Measurements from ENCODE around the gene GGT7.
"Not testable (repeated sequence)": the region's sequence is repeated elsewhere in the genome, so short reads cannot be mapped to it uniquely, and the experiment has no call there.

The GGT7 gene, protein sequence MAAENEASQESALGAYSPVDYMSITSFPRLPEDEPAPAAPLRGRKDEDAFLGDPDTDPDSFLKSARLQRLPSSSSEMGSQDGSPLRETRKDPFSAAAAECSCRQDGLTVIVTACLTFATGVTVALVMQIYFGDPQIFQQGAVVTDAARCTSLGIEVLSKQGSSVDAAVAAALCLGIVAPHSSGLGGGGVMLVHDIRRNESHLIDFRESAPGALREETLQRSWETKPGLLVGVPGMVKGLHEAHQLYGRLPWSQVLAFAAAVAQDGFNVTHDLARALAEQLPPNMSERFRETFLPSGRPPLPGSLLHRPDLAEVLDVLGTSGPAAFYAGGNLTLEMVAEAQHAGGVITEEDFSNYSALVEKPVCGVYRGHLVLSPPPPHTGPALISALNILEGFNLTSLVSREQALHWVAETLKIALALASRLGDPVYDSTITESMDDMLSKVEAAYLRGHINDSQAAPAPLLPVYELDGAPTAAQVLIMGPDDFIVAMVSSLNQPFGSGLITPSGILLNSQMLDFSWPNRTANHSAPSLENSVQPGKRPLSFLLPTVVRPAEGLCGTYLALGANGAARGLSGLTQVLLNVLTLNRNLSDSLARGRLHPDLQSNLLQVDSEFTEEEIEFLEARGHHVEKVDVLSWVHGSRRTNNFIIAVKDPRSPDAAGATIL

DNA sequence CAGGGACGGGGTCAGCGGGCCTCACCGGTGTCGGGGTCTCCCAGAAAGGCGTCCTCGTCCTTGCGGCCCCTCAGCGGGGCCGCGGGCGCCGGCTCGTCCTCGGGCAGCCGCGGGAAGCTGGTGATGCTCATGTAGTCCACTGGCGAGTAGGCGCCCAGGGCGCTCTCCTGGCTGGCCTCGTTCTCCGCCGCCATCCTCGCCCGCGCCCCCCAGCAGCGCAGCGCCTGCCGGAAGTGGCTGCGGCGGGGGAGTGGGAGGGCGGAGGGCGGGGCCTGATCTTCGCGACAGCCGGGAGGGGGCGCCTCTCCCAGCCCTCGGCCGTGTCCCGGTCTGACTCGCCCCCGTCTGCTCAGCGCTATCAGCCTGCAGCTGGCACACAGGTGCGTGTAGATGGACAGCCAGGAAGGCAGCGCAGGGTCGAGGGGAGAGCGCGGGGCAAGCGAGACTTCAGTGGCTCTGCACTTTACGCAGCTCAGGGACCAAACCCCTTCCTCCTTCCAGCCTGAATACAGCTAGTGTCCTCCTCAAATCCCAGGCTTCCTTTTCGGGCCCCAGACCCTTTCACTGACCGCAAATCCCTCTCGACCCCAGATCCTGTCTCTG is at the start of gene GGT7:
Gene GGT7 (minus strand): TSS at position 235 of the 603 bp plus-strand sequence. CDS start 41 bp downstream, at position 194.
- DNase-seq (ENCODE audit: low spot score) = peak; percentile 85

DNA sequence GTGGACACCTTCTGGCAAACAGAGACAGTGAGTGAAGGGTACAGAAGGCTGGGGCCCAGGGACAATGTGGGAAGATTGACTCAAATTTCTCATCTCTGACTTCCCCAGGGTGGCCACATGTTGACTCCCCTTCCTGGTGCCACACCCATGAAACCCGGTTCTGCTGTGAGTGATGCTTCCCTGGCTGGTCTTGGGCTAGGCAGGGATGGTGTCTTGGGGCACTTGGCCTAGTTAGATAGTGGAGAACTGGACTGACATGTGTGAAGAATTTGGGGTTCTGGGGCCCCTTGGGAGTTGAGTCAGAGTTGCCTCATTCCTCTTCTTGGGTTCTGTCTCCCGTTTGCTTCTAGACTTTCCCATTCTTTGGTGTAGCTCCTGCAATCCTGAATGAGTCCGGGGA is 48.8 kb upstream of the GGT7 start:
- DNase-seq (ENCODE audit: low spot score) = no peak

DNA sequence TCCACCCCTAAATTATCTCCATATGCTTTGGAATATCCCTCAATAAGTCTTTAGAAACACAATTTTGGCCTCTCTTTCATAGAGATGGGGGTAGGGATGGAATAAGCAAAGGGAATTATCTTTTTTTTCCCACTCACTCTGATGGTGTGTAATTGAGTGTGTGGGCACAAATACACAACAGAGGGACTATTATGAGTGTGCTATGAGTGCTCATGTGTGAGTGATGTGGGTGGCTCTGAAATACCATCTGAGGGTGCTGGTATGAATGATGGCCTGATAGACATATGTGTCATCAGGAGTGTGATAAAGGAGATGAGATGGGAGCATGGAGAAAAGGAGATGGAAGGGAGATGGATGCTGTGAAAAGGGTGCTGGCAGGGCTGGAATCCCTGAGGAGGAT is 47.4 kb upstream of the GGT7 start:
- no peak for DNase-seq (ENCODE audit: low spot score)

DNA sequence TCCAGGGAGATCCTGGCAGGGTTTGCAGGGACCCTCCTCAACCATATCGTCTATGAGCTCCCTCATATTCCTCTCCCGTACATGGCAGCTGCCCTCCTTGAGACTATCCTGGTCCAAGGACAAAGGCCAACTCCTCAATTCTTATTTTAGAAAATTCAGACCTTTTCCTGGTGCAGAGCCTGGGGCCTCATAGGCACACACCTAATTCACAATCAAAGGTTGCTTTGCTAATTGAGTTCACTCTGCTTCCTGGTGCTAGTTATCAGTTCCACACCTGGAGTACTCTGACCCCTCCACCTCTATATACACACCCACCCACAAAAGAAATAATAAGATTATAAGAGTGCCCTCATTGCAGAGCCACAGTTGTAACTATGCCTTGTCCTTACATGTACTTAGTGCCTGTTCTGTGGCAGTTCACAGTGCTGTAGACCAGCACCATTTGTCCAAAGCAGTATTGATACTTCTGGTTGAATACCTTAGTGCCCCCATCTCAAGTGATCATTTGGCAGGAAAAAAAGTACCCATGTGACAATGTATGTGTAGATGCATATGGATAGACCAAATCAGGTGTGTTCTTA is 44.2 kb upstream of the GGT7 start:
- no peak for DNase-seq (ENCODE audit: low spot score)

DNA sequence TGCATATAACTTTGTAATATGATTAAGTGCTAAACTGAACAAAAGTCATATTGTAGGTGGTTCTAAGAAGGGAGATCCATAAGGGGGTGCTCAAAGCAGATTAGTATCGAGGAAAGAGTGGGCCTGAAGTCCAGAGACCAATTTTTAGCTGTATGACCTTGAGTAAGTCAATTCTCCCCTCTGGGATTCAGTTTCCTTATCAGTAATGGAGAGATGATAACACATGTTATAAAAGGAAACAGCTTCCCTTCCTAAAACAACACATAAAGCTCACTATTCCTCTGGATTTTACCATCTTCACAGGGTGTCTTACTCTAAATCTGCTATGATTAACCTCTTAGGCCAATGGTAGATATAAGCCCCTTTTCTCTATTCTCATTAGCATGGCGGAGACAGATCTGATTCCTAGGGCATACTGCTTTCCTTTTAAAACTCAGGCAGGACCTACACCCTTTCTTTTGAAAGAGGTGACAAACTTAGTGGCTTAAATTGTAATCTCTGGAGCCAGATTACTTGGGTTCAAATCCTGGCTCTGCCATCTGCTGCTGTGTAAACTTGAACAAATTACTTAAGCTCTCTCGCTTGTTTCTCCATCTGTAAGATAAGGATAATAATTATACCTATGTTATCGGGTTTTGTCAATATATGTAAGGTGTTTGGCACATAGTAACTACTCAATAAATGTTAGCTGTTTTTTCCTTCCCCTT is 43.2 kb upstream of the GGT7 start:
- DNase-seq (ENCODE audit: low spot score) = no peak

DNA sequence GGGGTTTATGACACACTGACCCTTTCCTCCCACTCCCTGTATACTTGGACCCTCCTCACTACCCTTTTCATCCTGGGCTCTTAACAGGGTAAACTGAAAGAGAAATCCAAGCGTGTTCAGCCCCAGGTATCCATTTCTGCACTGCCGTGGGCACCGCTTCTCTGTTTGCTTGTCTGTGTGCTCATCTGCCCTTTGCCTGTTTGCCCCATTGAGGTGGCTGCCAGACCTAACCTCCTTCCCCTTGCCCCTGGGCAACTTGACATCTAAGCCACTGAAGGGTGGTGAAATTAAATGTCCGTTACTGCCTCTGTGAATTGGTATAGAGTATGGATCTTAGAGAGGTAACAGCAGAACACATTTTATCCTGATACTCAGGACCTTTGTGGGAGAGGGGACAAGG is 42.5 kb upstream of the GGT7 start:
- DNase-seq (ENCODE audit: low spot score) = no peak

DNA sequence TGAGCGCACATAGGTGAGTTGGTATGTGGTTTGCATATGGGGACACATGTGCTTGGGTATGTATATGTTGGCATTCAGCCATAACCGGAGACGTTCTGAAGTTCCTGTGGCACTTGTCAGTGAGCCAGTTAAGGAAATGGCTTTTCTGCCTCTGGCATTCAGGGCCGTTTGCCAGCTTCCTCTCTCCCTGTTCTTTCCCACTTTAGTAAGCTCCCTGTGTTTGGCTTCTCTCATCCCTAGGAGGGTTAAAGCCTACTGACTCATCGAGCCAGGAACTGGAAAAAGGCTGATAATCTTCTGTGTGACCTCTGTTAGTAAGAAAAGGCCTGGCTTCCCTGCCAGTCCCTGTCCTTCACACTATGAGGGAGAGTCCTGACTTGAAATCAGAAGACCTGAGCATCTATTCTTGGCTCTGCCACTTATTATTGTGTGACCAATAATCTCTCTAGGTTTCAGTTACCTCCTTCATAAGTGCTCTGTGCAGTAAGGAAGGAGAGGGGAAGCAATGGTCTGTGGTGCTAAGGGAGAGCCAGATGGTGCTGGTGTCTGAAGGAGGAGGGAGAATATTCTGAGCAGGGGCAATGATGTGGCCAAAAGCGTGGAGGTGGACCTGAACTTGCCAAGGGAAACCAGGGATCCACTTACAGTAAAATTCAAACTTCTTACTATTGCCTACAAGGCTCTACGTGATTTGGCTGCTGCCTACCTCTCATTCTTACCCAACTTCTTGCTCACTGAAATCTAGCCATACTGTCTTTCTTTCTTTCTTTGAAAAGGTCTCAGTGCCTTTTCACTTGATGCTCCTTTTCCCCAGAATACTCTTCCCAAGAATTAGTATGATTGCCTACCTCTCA is 35.2 kb upstream of the GGT7 start:
- no peak for DNase-seq (ENCODE audit: low spot score)

DNA sequence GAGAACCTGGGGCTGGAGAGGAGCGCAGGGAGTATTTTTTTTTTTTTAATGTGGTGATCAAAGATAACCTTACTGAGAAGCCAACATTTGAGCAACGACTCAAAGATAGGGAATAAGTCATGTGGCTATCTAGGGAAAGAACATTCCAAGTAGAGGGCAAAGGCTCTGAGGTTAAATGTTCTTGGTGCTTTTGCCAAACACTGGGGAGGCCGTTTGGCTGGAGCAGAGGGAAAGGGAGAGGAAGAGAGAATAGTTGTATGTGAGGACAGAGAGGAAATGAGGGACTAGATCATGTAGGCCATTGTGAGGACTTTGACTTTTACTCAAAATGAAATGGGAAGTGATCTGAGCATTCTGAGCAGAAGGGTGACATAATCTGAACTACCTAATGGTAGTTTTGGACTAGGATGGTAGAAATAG is 31.6 kb upstream of the GGT7 start:
- DNase-seq (ENCODE audit: low spot score) = no peak

DNA sequence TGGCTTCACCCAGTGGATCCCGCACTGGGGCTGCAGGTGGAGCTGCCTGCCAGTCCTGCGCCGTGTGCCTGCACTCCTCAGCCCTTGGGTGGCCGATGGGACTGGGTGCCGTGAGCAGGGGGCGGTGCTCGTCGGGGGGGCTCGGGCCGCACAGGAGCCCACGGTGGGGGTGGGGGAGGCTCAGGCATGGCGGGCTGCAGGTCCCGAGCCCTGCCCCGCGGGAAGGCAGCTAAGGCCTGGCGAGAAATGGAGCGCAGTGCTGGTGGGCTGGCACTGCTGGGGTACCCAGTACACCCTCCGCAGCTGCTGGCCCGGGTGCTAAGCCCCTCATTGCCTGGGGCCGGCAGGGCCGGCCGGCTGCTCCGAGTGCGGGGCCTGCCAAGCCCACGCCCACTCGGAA is 26.1 kb upstream of the GGT7 start:
- DNase-seq (ENCODE audit: low spot score) = not testable (repeated sequence)

DNA sequence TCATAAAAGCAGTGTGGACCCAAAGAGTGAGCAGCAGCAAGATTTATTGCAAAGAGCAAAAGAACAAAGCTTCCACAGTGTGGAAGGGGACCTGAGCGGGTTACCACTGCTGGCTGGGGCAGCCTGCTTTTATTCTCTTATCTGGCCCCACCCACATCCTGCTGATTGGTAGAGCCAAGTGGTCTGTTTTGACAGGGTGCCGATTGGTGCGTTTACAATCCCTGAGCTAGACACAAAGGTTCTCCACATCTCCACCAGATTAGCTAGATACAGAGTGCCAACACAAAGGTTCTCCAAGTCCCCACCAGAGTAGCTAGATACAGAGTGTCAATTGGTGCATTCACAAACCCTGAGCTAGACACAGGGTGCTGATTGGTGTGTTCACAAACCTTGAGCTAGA is 25.5 kb upstream of the GGT7 start:
- DNase-seq (ENCODE audit: low spot score) = not testable (repeated sequence)

DNA sequence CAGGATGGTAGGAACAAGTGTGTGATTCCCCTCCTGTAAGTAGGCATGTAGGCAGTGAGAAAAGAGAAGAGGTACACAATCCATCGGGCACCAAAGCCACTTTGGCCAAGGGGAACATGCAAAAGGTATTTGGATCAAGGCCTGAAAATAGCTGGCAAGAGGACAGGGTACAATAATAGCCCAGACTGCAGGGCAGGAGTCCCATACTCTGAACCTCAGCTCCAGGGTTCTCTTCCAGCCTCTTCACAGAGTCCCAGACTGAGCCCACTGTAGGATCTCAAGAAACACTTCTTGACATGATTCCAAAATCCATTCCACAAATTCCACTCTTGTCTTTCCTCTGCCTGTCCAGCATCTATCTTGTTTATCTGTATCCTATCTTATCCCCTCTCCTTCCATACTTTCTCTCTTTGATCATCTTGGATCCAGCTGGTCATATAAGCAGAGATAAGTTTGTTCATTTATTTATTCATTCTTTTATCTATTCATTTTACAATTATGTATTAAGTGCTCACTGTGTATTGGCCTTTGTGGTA is 23.5 kb upstream of the GGT7 start:
- no peak for DNase-seq (ENCODE audit: low spot score)

DNA sequence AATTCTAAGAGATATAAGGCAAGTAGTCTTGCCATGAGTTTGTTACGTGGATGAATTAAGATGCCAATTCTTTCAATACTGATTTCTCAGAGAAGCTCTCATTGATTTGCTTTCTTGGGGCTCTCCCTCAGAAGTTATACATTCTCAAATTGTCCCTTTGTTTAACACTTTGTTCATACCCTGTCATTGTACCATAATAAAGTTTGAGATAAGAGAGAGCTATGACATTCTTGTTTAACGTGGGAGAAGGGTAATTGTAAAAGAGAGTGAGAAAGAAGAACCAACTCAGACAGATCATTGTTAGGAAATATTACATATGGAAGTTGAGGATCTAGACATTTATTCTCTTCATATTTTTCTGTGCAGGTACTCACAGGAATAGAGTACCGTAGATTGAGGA is 22.8 kb upstream of the GGT7 start:
- no peak for DNase-seq (ENCODE audit: low spot score)

DNA sequence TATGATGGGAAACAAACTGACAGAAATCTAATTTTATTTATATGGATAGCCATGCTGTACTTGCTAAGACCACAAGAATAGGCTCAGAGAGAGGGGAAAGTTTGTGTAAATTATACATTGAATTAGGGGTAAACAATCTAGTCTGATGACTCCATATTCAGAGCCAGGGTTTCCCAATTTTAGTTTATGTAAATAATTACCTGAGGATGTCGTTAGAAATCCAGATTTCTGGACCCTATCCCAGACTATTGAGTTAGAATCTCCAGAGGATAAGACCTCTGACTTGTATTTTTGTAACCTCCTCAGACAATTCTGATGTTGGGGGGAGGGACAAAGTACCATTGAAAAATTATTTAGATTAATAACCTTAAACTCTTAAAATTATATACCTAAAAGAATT is 22.1 kb upstream of the GGT7 start:
- DNase-seq (ENCODE audit: low spot score) = no peak

DNA sequence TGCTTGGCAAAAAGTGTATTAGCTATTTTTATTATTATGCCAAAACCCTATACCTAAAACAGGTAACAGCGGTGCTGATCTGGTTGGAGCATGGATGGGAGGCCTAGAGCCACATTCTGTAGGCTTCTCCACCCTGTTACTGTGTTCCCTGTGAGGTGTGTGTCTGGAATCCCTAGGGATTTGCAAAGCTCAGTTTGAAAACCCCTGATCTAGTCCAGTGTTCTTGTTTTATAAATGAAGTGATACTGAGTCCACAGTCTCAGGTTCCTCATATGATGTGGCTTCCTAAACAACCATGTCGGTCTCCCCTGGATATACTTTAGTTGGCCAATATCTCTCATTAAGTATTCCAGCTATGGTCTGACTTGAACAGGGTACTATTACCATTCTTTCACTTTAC is 20.0 kb upstream of the GGT7 start:
- no peak for DNase-seq (ENCODE audit: low spot score)

DNA sequence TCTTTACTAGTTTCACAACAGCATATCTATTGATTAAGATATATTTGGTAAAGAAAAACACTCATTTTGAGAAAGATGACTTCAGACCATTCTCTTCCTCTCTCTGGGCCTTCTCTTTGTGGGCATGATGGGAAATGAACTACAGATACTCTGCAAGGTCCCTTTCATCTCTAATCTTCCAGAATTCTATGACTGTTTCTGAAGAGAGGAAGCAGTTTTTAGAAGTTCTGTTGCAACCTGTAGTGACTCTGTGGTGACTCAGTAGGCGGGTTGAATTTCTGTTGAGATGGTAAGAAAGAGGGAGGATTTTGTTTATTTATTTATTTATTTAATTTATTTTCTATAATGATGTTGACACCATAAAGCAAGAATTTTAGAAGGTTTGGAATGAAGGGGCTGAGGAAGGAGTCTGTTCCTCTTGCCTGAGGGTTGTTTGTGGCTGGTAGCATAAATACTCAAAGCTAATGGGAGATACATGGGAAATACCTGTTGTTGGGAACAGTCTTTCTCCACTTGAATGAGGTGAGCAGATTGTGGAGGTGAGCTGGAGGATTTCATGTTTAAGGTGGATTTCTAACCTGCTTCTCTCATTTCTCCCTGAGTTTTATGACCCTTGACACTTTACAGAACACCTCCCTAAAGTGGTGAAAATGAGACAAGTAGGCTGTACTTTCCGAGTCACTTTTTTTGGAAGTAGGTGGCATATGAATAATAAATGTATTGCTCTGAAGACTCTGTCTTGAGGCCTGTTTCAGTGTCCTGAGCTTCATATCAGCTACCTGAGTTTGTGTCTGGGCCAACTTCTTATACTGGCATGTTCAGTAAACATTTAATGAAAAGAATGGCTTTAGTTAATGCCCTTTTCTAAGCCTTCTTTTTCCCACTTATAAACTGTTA is 18.8 kb upstream of the GGT7 start:
- peak; percentile 38 for DNase-seq (ENCODE audit: low spot score)

DNA sequence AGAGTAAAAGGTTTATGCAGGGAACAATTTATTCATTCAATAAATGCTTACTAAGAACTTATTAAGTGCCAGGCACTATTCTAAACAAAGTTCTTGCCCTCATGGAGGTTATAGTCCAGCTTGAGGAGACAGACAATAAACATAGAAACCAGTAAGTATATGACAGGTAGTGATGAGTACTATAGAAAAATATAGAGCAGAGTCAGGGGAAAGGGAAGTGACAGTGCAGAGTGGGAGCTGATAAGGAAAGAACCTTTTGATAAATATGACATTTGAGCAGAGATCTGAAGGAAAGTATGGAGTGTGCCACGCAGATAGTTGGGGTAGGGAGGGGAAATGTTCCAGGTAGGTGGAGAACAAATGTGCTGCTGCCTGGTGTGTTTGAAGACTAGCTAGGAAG is 15.8 kb upstream of the GGT7 start:
- no peak for DNase-seq (ENCODE audit: low spot score)

DNA sequence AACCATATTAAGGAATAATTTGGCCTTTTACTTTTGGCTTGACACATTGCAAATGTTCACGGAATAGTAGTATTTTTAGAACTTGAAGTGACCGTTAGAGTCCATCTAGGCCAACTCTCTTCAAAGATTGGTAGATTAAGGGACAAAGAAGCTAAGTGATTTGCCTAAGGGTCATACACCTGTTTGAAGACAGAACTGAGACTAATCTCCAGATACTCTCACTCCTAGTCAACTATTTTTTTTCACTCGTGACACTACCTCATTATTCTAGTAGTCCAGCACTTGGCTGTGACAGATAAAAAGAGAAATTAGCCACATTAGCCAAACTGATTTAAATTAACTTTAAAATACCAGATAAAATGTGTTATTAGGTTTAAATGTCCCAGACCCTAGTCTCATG is 14.4 kb upstream of the GGT7 start:
- DNase-seq (ENCODE audit: low spot score) = no peak

DNA sequence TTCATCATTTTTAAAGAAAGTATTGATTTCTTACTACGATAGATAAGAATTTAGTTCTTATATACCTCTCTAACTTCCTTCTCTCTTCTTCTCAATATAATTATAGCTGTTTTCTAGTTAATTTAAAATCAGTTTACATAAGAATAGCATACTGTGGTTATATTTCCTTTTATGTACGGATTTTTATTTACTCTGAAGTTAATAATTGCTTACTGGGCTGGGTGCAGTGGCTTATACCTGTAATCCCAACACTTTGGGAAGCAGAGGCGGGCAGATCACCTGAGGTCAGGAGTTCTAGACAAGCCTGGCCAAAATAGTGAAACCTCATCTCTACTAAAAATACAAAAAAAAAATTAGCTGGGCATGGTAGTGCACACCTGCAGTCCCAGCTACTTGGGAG is 13.5 kb upstream of the GGT7 start:
- no peak for DNase-seq (ENCODE audit: low spot score)

DNA sequence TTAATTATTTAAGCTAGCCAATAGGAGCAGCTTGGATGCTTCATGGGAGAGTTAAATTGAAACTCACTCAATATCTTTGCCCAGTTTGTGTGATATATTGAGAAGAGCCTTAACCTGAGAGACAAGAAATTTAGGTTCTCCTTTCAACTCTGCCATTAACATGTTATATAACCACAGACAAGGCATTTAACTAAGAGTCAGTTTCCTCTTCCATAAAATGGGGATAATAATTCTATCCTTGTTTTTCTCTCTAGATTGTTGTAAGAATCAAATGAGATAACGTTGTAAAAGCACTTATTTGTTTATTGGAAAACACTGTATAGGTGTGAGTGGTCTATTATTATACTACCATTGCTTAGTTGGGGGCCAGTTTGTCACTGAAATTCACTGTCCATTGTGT is 11.6 kb upstream of the GGT7 start:
- DNase-seq (ENCODE audit: low spot score) = no peak

DNA sequence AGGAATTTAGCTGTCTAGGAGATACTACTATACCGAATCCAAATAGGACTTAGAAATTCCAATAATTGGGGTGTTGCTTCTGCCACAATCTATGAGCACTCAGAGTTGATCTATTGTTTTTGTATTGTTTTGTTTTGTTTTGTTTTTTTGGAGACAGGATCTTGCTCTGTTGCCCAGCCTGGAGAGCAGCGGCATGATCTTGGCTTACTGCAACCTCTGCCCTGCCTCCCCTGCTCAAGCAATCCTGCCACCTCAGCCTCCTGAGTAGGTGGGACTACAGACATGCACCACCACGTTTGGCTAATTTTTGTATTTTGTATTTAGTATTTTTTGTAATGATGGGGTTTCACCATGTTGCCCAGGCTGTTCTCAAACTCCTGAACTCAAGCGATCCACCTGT is 11.2 kb upstream of the GGT7 start:
- no peak for DNase-seq (ENCODE audit: low spot score)
